Prostate gland (tissue), 2 donors: ENCODE data around the gene USP15. TPM values are rescaled to one million over a fixed set of nuclear protein-coding genes. Genes with fewer than 3 reads are reported as not detected.

Experiments used
- DNase-seq: peaks from one replicate; pipeline ENCODE4 v3.0.0-alpha.2; 2019; ENCODE audit warnings: low spot score
- H3K27ac ChIP-seq, 2 donors: fragments of 200-600 bp; sonication (generic); 2 replicates each; pipeline ENCODE4 v1.5.1; 2017 to 2019
- H3K27me3 ChIP-seq: fragments of 200-600 bp; sonication (generic); replicated peaks from 2 replicates; pipeline ENCODE4 v1.5.1; 2019; ENCODE audit not compliant: insufficient read depth
- H3K36me3 ChIP-seq, 2 donors: fragments of 200-600 bp; sonication (generic); 1 replicate in 1 of 2; 2 replicates in 1 of 2; pipeline versions ENCODE4 v1.5.1 to v1.8.1; 2017 to 2019
- H3K4me1 ChIP-seq: fragments of 200-600 bp; sonication (generic); replicated peaks from 2 replicates; pipeline ENCODE4 v1.5.1; 2019
- H3K4me3 ChIP-seq, 2 donors: fragments of 200-600 bp; sonication (generic); 2 replicates each; pipeline ENCODE4 v1.5.1; 2017 to 2019
- H3K9me3 ChIP-seq: fragments of 200-600 bp; sonication (generic); 2 replicates; pipeline ENCODE4 v1.5.1; 2017
- CTCF ChIP-seq, 4 experiments: fragments of 200-600 bp in 2 of 4; fragments of 450-650 bp in 2 of 4; sonication (generic) in 2 of 4; IDR thresholded peaks; 1 replicate in 3 of 4; 2 replicates in 1 of 4; pipeline ENCODE4 v1.5.1; 2016 to 2019; ENCODE audit warnings: antibody characterized with exemption in 4 of 4, mild to moderate bottlenecking in 2 of 4, moderate library complexity in 2 of 4
- POLR2A ChIP-seq: fragments of 450-650 bp; IDR thresholded peaks from one replicate; pipeline ENCODE4 v1.6.1; 2016; ENCODE audit warnings: antibody characterized with exemption, mild to moderate bottlenecking
- POLR2AphosphoS5 ChIP-seq: sonication (generic); formaldehyde crosslinking; IDR thresholded peaks from one replicate; pipeline ENCODE4 v1.6.1; 2017; ENCODE audit warnings: antibody characterized with exemption
- whole genome bisulfite sequencing: methylation state at CpG from one replicate; pipeline ENCODE4 v1.1.5; 2018; 5-methylcytosine and 5-hydroxymethylcytosine counted together
- intact Hi-C: fragments of 100-400 bp; cut with DNase I; formaldehyde crosslinking; loops from one replicate; pipeline ENCODE4 v1.14.2; 2022
- total RNA-seq, 2 donors: library from RNA; depleted of rRNA; stranded (reverse); fragments of >200 nt; gene quantifications; one replicate each; pipeline ENCODE4 v1.1.0, GENCODE V29; 2016

Gene USP15
- total RNA-seq, 2 donors from 2014 or later: 33.6 to 59.4 TPM

DNA sequence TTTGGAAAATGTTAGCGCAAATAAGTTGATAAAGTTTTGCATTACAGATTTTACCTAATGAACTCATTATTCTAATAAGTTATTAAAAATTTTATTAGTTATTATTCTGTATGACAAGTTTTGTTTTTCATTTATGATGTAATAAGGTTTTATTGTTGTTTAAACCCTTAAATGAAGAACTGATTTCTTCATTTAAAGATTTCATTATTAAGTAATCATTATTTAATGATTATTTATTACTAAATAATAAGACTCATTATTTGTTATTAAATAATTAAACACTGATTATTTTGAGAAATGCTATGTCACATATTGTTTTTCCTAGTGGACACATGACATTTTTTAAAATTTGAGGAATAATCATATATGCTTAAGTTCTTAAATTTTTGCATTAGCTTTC lies 34.2 kb downstream of the USP15 start:
- Histone ChIP-seq H3K27ac (no peak overlapping the region), H3K9me3 (no peaks in the 10 kb centered on the region), H3K27me3 (no peaks in the 10 kb centered on the region), H3K4me3 (no peak overlapping the region), H3K36me3 (no peaks in the 10 kb centered on the region), H3K4me1 (no peaks in the 10 kb centered on the region)
- no peak for TF ChIP-seq CTCF (IDR thresholded peaks at IDR 0.05)
- no peak for TF ChIP-seq POLR2A
- no peak for TF ChIP-seq POLR2AphosphoS5
- WGBS: 98% methylated on average over 1 of the region's 1 CpG
- intact Hi-C loops: no loop called here
- no peak for DNase-seq

GRCh38 chr12:62296001-62296400 lies 35.8 kb downstream of the USP15 start:
- DNase-seq: no peak
- no peak overlapping the region for H3K27ac ChIP-seq
- H3K27me3 ChIP-seq: no peaks in the 10 kb centered on the region
- no peaks in the 10 kb centered on the region for H3K9me3 ChIP-seq
- H3K4me3 ChIP-seq: no peak overlapping the region
- TF ChIP-seq POLR2A (no peak), CTCF (IDR thresholded peaks at IDR 0.05) (no peak), POLR2AphosphoS5 (no peak)
- no peaks in the 10 kb centered on the region for H3K4me1 ChIP-seq
- 98% methylated on average over 2 of the region's 2 CpGs for WGBS
- intact Hi-C loops: no loop called here
- no peaks in the 10 kb centered on the region for H3K36me3 ChIP-seq

DNA sequence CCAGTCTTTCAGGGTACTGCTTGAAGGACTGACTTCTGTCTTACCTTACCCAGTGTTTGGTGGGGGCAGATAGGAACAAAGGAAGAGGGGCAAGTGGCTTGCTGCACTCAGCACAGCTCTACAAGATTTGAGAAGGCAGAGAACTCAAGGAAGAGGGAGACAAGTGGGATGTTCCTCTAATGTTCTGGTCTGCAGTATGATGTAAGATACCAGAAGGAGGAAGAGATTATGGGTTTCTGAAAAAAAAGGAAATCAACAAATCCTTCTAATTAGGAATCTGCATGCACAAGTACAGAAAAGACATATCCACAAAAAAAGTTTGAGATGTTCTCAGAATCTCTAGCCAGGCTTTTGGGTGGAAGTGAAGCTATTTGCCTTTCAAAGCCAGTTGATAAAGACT lies 37.1 kb downstream of the USP15 start:
- intact Hi-C loops: no loop called here
- no peaks in the 10 kb centered on the region for H3K27me3 ChIP-seq
- no peak overlapping the region for H3K4me3 ChIP-seq
- no peak for TF ChIP-seq POLR2A
- no peak for TF ChIP-seq CTCF (IDR thresholded peaks at IDR 0.05)
- TF ChIP-seq POLR2AphosphoS5: no peak
- DNase-seq: no peak
- H3K4me1 ChIP-seq: no peaks in the 10 kb centered on the region
- no peak overlapping the region for H3K27ac ChIP-seq
- H3K36me3 ChIP-seq: no peaks in the 10 kb centered on the region
- no peaks in the 10 kb centered on the region for H3K9me3 ChIP-seq

- Histone ChIP-seq H3K36me3 (no peaks in the 10 kb centered on the region), H3K27ac (no peak overlapping the region), H3K9me3 (no peaks in the 10 kb centered on the region), H3K4me1 (no peaks in the 10 kb centered on the region), H3K4me3 (no peak overlapping the region), H3K27me3 (no peaks in the 10 kb centered on the region)
- no peak for DNase-seq
- TF ChIP-seq POLR2AphosphoS5 (no peak), CTCF (IDR thresholded peaks at IDR 0.05) (no peak), POLR2A (no peak)
- intact Hi-C loops: no loop called here
- 63% methylated on average over 3 of the region's 3 CpGs for WGBS
Measured at GRCh38 chr12:62299617-62300016, 39.4 kb downstream of the USP15 start.

- Histone ChIP-seq H3K27ac (no peak overlapping the region), H3K27me3 (no peaks in the 10 kb centered on the region), H3K9me3 (no peaks in the 10 kb centered on the region), H3K36me3 (no peaks in the 10 kb centered on the region), H3K4me1 (no peaks in the 10 kb centered on the region), H3K4me3 (no peak overlapping the region)
- TF ChIP-seq POLR2AphosphoS5: no peak
- TF ChIP-seq CTCF (IDR thresholded peaks at IDR 0.05): no peak
- no peak for TF ChIP-seq POLR2A
- intact Hi-C loops: no loop called here
- WGBS: 79% methylated on average over 6 of the region's 6 CpGs
- no peak for DNase-seq
Measured at GRCh38 chr12:62301080-62301798, 41.0 kb downstream of the USP15 start.
